NCI-H128 (cell line): Measurements from ENCODE around the gene HNMT.

Experiments
- DNase-seq: peaks from one replicate; lab custom pipeline; 2025; ENCODE audit not compliant: unreplicated experiment; lab: John Stamatoyannopoulos, UW

Gene HNMT

GRCh38 chr2:138009622-138010021 is 45.3 kb downstream of the HNMT start:
- no peak for DNase-seq

GRCh38 chr2:138010890-138011289 is 46.6 kb downstream of the HNMT start:
- no peak for DNase-seq

- no peak for DNase-seq
Observed at GRCh38 chr2:138012082-138012481, 47.8 kb downstream of the HNMT start.

- no peak for DNase-seq
Observed at GRCh38 chr2:138012968-138013367, 48.7 kb downstream of the HNMT start.

GRCh38 chr2:138013639-138014038 is 49.4 kb downstream of the HNMT start:
- no peak for DNase-seq

- no peak for DNase-seq
Observed at GRCh38 chr2:138015494-138015893, 51.2 kb downstream of the HNMT start.

- DNase-seq = no peak
Observed at GRCh38 chr2:138016351-138017087, 52.2 kb downstream of the HNMT start.

GRCh38 chr2:138017824-138018223 is 53.6 kb downstream of the HNMT start:
- no peak for DNase-seq

GRCh38 chr2:138018866-138019688 is 54.8 kb downstream of the HNMT start:
- no peak for DNase-seq

GRCh38 chr2:138020432-138020831 is 56.2 kb downstream of the HNMT start:
- DNase-seq = no peak

- DNase-seq = no peak
Observed at GRCh38 chr2:138021154-138021553, 56.9 kb downstream of the HNMT start.

GRCh38 chr2:138023298-138023697 is 59.0 kb downstream of the HNMT start:
- no peak for DNase-seq

- DNase-seq = no peak
Observed at GRCh38 chr2:138023976-138024375, 59.7 kb downstream of the HNMT start.

- no peak for DNase-seq
Observed at GRCh38 chr2:138026111-138027020, 62.1 kb downstream of the HNMT start.

GRCh38 chr2:138028538-138028937 is 64.3 kb downstream of the HNMT start:
- DNase-seq = no peak

- DNase-seq = no peak
Observed at GRCh38 chr2:138029276-138029675, 65.0 kb downstream of the HNMT start.

- no peak for DNase-seq
Observed at GRCh38 chr2:138030459-138030858, 66.2 kb downstream of the HNMT start.

- no peak for DNase-seq
Observed at GRCh38 chr2:138032334-138032733, 68.1 kb downstream of the HNMT start.

- no peak for DNase-seq
Observed at GRCh38 chr2:138034536-138034935, 70.3 kb downstream of the HNMT start.

GRCh38 chr2:138035608-138036217 is 71.4 kb downstream of the HNMT start:
- DNase-seq = no peak

GRCh38 chr2:138036522-138036921 is 72.2 kb downstream of the HNMT start:
- no peak for DNase-seq
